HG03060 (cell line): ENCODE results near the gene FREM1.
A peak's percentile ranks its signal among the peaks of the same experiment; 100 is the strongest.

ENCODE experiments used
- ATAC-seq: cut with Tn5 transposase; IDR thresholded peaks from one replicate; pipeline ENCODE4 v1.9.1; 2021; ENCODE audit warnings: low read depth, moderate number of reproducible peaks; ENCODE audit not compliant: unreplicated experiment

Gene FREM1

DNA sequence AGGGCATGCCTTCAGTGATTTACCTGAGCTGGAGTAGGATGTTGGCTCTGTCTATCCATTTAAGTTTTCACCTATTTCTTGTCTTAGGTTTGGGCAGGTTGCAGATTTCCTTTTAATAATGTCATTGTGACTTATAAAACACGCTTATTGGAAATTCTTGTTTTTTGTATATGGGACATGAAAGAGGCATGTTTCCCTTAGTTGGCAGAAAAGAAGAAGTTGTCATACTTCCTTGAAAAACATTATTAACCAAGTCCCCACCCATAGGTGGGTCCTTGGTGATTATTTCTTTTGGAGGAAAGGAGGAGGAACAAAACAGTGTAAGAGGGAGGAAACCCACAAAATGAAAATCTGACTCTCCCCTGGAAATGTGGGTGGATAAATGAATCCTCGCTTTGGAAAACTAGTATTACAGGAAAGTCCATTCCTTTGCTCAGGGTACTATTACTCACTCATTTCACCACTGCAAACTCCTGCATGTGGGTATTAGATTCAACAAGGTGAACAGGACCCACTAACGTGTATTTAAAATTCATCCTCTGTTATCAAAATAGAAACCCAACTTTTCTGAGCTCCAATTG, 197.0 kb downstream of the FREM1 start:
- no peak for ATAC-seq

DNA sequence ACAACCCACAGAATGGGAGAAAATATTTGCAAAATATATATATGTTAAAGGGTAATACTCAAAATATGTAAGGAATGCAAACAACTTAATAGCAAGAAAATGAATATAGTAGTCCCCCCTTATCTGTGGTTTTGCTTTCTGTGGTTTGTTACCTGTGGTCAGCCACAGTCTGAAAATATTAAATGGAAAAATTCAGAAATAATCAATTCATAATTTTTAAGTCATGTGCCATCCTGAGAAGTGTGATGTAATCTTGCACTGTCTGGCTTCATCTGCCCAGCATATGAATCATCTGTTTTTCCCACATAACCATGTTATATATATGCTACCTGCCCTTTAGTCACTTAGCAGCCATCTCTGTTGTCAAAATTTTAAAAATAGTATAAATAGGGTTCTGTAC, 199.4 kb downstream of the FREM1 start:
- no peak for ATAC-seq

DNA sequence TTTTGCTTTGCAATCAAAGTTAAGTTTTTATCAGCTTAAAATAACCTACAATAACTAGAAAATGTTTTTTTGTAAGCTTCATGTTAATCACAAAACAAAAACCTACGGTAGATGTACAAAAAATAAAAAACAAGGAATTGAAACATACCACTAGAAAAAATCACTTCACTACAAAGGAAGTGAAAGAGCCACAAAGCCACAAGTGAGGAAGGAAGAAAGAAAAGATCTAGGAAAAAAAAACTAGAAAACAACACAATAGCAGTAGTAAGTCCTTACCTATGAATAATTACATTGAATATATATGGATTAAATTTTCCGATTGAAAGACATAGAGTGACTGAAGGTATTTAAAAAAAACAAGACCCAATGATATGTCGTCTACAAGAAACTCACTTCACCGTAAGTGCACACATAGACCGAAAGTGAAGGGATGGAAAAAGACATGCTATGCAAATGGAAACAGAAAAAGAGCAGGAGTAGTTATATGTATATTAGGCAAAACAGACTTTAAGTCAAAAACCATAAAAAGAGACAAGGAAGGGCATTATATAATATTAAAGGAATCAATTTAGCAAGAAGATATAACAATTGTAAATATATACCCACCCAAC, 203.6 kb downstream of the FREM1 start:
- ATAC-seq = peak; percentile 49

DNA sequence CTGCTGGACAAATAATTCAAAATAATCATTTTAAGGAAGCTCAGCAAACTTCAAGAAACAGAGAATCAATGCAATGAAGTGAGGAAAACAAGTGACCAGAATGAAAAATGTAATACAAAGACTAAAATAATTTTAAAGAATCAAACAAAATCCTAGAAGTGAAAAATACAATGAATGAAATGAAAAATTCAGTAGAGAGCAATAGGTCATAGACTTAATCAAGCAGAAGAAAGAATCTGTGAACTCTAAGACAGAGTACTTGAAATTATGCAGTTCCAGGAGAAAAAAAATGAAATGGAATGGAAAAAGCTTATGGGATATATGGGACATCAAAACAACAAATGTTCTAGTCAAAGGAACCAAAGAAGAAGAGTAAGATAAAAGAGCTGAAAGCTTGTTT, 205.1 kb downstream of the FREM1 start:
- no peak for ATAC-seq

DNA sequence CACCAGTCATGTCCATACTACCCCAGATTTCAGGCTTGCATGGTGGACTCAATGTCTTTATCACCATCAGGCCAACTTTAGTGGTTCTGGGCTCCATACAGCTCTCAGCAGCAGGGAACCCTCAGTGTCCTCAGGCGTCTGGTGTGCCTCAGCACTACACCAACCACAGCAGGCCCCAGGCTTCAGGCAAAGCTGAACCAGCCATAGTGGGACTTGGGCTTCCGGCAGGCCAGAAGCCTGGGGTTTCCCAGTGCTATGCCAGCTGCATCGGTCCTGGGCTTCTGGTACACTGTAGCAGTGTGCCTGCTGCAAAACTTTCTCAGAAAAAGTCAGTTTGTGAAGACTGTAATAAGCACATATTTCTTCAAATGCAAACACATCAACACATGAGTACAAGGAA, 205.9 kb downstream of the FREM1 start:
- no peak for ATAC-seq

DNA sequence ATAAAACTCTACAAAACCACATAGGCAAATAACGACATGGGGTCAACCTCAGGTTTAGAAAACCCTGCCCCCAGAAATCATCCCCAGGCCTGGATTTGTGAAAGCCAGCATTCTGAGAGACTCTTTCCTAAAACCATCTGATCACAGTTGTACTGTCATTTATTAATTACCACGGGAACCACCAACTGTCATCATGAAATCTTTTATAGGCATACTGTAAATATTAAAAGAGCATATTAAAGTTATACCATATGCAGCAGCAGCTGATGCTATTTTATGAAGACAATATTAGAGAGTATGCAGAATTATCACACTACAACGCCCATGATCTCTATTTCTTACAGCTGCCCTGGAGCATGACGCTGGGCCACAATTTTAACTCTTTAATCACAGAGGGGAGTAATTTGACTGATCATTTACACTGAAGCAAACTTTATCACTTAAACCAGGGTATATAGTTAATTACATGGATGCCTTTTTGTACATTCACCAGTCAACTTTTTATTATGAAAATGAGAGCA, 208.0 kb downstream of the FREM1 start:
- ATAC-seq = no peak

DNA sequence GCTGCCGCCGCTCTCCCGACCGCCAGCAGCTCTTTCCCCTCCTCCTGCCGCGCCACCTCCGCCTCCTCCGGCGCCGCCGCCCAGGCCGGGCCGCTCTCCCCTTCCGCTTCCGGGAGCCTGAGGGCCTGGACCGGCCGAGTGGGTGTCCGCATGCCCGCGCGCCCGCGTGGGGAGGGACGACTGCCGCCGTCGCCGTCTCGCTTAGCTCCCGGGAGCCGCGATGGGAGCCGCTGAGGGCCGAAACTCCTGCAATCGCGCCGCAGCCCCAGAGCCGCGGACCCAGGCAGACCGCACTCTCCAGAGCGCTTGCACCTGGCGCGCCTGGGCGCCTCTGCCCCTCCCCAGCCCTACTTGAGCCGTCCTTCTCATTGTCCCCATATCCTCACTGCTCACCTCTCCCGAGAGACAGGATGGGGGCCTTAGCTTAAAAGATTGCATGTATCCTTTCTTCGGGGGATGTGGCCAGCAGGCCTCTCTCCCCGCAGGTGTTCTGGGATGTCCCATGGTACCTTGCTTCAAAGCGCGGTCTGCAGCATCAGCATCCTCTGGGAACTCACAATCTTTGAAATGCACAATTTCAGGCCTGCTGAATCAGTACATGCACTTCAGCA, 216.9 kb downstream of the FREM1 start, which contains the start of gene ZDHHC21:
Gene ZDHHC21 (minus strand): TSS at position 182 of the 611 bp plus-strand sequence. CDS start 19,092 bp downstream, outside the sequence.
- peak; percentile 38 for ATAC-seq

DNA sequence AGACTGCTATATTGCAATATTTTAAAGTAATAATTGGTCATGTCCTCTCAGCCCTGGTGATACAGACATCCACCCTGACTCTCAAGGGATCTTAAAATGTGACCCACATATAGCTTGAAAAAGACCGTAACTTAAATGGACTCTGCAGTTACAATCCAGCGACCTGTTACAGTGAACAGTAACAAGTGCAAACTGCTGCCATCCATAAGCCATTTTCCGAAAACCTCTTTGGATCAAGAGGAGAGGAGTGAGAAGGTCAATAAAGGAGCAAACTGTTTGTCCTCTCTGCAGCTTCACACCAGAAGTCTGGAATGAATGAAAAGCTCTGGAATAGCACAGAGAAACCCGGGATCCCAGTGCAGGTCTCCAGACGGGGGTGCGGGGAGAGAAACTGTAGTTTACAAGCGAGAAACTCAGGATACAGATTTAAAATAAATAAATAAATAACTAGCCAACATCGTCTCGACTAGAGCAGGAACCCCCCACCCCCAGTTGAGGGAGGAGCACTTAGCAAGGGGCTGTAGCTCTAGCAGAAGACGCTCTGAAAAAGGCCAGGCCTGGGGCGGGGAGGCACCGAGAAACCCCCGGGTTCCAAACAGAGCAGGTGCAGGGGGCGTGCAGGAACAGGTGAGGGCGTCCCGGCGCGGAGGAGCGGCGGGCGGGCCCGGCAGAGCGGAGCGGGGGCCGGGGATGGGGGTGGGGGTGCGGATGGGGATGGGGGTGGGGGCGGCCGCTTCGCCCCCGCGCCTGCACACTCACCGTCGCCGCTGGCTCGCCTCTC, 217.6 kb downstream of the FREM1 start:
- ATAC-seq = no peak

DNA sequence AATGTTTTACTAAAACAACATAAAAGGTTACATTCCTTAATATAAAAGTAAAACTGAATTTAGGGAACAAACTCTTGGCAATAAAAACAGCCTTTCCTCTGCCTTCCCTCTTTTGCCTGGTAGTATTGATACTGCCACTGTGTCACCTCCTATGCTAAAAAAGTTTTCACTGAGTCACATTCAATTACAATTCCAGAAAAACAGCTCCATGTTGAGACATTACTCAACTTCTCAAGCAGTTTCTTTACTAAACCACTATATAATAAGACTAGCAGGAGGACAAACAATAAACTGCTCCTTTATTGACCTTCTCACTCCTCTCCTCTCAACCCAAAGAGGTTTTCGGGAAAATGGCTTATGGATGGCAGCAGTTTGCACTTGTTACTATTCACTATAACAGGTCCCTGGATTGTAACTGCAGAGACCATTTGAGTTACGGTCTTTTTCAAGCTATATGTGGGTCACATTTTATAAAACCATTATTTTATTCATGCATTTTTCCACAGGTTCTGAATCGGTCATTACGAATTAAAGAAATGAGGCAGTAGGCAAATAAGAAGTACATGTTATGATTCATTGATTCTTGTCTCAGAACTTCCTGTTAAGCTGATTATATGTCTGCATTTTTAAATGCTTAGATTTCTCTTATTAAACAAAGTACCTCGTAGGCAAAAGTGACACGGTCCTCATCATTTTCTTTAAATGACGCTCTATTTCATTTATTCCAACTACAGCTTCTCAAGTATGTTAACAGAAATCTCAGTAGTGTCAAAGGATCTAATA, 219.1 kb downstream of the FREM1 start:
- ATAC-seq = no peak

DNA sequence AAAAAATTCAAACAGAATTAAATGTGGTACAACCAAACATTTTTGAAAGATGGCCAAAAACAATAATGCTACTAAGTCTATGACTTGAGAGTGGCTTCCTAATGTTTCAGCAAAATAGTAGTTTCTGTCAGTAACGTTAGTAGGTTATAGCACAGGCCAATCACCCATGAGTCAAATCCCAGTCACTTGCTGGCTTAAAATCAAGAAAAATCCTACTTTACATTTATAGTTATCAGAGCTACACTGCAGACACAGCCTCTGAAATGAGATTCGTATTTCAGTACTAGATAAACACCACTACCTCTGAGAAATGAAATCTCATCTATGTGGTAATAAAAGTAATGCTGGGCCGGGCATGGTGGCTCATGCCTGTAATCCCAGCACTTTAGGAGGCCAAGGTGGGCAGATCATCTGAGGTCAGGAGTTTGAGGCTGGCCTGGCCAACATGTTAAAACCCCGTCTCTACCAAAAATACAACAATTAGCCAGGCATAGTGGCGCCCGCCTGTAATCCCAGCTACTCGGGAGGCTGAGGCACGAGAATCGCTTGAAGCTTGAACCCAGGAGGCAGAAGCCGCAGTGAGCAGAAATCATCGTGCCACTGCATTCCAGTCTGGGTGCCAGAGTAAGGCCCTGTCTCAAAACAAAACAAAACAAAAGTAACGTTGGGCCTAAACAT, 223.0 kb downstream of the FREM1 start:
- ATAC-seq = no peak

DNA sequence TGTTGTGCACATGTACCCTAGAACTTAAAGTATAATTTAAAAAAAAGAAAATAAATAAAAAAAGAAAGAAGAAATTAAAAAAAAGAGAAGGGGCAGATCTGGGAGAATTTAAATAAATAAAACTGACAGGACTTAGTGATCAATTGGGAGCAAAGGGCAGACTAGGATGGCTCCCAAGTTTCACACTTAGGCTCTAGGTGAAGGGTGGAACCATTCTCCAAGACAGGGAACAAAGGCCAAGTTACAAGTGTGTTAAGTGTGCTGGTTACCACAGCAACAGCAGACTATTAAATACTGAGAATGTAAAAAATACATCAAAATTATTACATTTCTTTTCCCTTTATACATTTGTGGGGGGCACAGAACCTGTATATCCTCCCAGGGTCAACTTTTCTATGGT, 224.1 kb downstream of the FREM1 start:
- no peak for ATAC-seq
